Erythroblast (primary cell): ENCODE data around the gene MTREX.

Experiments used
- DNase-seq, 2 experiments: peaks; one replicate each; lab custom pipeline; 2025; lab: John Stamatoyannopoulos, UW
- GATA1 ChIP-seq: IDR thresholded peaks from 2 replicates; pipeline ENCODE4 v1.6.1; 2011; ENCODE audit warnings: low read depth, mild to moderate bottlenecking, control low read depth, low read length, moderate library complexity
- POLR2A ChIP-seq: IDR thresholded peaks from 2 replicates; pipeline ENCODE4 v1.6.1; 2011; ENCODE audit warnings: mild to moderate bottlenecking, low read length

The MTREX gene

DNA sequence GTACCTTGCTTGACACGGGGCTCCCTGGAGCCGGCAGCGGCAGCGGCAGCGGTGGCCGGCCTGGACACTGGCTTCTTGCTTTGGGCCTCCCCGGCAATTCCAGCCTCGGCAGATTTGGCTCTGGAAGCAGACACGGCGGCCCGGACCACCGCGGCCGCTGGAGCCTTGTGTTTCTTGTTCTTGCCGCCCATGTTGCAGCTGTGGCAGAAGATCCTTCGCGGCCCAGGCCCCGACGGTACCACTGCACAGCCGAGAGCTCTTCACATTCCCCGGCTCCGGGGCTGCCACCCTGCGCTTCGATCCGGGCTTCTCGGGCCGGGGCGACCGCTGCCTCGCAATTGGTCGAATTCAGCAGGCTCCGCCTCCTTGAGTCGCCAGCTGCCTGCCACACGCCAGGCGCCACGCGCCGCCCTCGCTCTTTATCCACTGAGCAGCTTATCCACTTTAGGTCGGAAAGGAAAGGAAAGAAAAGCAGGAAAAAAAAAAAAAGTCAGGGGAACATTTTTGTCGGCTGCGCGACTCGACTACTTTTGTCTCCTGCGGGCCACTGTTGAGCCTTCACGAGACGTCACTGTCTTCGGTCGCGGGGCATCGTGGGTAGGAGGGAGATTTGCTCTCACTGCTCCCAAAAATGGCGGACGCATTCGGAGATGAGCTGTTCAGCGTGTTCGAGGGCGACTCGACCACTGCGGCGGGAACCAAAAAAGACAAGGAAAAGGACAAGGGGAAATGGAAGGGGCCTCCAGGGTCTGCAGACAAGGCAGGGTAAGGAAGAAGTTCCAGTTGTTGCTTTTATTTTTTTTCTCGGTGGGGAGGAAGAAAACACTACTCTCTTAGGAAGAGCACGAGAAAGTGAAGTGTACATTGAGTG is at the start of gene MTREX, which contains the start of gene DHX29:
TSS of gene MTREX (plus strand) at position 607 of the 871 bp plus-strand sequence. CDS start at position 632, 25 bp downstream.
TSS of gene DHX29 (minus strand) at position 312 of the 871 bp plus-strand sequence. CDS start at position 191, 121 bp downstream.
- peak; percentile 95 to 97 for DNase-seq
- TF ChIP-seq POLR2A: peak; percentile 90
- TF ChIP-seq GATA1: no peak

DNA sequence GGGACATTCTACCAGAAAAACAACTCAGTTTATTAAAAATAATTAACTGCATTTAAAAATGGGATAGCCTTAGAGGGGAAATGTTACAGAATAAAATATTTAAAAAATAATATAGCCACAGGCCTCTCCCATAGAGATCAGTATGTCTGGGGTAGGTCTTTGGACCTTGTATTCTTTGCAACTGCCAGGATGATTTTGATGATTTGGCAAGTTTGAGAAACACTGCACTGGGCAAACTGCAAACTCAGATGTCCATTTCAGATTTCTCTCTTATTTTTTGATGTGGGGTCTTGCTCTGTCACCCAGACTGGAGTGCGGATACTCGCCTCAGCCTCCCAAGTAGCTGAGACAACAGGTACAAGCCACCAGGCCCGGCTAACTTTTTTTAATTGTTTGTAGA is 49.5 kb upstream of the MTREX start:
- TF ChIP-seq POLR2A: no peak
- TF ChIP-seq GATA1: no peak

DNA sequence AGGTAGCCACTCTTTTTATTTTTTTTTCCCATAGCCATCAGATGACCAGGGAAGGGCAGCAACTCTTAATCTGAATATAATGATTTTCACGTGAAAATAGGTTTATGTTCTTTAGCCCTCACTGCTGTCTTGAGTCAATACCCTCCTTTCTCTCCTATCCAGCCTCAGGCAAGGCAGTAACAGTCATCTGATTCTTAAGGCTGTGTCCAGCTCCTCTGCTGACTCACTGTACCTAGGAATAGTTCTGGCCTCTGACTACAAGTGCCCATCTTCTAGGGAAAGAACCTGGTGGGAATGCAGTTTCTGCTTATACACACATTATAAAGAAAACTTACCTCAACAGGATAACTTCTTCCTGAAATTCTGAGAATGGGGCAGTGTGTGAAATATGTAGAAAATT is 31.0 kb upstream of the MTREX start:
- DNase-seq: no peak

More for the DNA sequence above, 49.5 kb upstream of the MTREX start:
- no peak for DNase-seq

DNA sequence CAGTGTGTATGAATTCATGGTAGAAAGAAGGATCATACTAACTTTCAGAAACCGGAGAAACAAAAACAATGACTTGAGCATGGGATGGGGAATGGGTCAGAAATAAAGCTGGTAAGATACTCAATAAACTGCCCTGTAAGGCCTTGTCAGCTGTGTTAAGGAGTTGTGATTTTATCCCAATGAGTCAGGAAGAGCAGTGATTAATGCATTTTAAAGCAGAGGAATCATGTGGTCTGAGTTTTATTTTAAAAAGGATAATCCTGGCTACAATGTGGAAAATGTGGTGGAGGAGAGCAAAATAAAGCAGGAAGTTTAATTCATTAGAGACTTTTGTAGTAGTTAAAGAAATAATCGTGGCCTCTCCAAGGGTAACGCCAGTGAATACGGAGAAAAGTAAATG is 29.0 kb upstream of the MTREX start:
- TF ChIP-seq GATA1 (no peak), POLR2A (no peak)
- DNase-seq: no peak

More for the DNA sequence above, 31.0 kb upstream of the MTREX start:
- no peak for TF ChIP-seq POLR2A
- TF ChIP-seq GATA1: no peak

DNA sequence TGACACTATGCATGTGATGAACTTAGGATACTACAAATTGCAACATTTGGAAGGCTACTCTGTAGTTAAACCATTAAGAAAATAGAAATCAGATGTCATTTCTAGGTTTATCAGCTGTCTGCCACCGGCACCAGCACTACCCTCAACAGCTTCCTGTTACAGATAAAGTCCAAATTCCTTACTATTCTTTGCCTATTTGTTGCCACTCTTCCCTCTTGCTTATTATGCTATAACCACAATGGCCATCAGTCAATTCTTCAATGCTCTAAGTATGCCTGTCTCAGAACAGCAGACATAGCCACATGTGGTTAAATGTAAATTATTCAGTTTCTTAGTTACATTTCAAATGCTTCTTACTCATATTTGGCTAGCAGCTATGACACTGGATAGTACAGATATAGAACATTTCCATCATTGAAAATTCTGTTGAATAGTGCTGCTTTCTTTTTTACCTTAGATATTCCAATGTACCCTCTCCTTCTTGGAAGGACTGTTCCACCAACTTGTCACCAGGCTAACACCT is 21.3 kb upstream of the MTREX start:
- DNase-seq: no peak
- TF ChIP-seq POLR2A (no peak), GATA1 (no peak)

DNA sequence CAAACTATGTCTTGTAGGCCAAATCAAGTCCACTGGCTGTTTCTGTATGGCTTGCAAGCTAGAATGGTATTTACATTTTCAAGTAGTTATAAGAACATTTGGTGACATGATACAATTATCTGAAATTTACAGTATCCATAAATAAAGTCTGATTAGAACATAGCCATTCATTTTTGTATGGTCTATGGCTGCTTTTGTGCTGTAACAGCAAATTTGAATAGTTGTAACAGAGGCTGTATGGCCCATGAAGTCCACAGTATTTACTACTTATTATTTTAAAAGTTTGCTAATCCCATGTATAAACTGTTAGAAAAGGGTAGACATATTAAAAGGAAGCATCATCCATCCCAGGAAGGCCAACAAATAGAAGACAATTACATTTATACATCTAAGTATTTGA is 18.0 kb upstream of the MTREX start:
- TF ChIP-seq POLR2A (no peak), GATA1 (no peak)
- DNase-seq: no peak

DNA sequence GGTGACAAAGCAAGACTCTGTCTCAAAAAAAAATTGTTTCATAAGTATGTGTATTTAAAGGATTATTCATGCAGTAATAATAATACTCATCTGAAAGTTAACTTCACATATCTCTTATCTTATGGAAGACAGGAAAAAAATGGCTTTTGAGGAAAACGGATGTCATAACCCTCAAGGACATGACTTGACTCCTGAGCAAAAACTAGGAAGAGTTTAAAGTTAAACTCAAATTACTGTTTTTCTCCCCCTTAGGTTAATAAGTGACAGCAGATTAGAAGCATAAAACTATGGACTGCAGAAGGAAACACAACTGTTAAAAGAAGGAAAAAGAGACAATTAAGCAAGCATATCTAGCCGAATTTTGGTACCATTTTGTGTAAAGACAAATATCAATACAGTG is 16.8 kb upstream of the MTREX start:
- DNase-seq: no peak
- TF ChIP-seq GATA1 (no peak), POLR2A (no peak)

DNA sequence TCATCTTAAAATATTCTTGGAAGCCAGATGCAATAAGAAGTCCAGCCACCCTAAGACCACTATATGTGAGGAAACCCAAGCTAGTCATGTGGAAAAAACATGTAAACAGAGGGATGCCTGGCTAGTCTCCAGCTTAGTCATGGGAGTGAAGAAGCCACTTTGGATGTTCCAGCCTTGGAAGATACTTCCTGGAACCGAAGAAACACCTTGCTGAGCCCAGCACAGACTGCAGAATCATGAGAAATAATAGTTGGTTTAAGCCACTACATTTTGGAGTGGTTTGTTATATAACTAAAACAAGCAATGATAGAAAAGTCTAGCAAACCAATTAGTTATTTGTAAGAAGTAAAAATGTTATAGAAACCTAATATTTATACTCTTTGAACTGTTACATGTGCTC is 12.9 kb upstream of the MTREX start:
- no peak for TF ChIP-seq GATA1
- TF ChIP-seq POLR2A: no peak
- no peak for DNase-seq

DNA sequence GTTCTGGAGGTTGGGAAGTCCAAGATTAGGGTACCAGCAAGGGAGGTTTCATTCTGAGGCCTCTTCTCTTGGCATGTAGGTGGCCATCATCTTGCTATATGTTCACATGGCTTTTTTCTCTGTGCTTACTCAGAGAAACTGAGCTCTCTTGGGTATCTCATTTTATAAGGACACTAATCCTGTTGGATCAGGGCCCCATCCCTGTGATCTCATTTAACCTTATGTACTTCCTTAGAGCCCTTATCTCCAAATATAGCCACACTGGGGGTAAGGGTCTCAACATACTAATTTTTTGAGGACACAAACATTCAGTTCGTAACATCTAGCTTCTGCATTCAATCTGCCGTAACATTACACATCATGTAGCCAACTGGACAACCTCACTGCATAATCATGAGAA is 6.9 kb upstream of the MTREX start:
- DNase-seq: no peak
- no peak for TF ChIP-seq GATA1
- TF ChIP-seq POLR2A: no peak

DNA sequence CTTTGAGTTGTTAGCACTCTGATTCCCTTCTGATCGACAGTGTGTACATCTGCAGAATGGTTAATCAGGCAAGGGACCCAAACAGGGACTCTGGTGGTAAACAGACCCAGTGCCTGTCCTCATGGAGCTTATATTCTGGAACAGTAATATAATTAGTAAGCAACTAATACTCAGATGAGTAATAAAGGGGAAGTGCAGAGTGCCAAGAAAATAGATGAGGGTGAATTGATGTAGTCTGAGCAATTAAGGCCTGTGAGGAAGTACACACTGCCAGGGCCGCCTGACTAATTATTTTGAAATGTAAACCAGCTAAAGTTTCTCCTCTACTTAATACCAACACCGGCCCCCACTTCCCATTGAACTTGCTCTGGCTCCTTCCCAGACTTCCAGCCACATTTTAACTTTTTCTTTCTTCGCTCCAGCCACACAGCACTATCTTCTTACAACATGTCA is 4.5 kb upstream of the MTREX start:
- TF ChIP-seq GATA1 (no peak), POLR2A (no peak)
- no peak for DNase-seq

DNA sequence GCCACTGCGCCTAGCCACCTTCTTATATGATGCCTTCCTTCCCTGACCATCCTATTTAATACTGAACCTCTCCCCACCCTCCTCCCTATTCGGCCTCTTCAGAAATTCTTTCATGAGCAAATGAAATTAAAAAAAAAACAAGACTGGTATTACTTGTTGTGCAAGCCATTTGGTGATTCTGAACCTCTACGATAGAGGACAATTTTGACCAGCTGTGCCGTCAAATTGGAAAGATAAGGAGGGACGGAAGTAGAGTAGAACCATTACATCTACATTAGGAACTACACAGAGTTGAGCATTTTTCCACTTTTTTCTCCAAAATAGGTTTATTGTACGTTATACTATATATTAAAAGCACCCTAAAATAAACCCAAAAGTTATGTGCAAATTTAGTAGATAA is 3.2 kb upstream of the MTREX start:
- no peak for TF ChIP-seq GATA1
- TF ChIP-seq POLR2A: no peak
- peak; percentile 63 to 71 for DNase-seq

DNA sequence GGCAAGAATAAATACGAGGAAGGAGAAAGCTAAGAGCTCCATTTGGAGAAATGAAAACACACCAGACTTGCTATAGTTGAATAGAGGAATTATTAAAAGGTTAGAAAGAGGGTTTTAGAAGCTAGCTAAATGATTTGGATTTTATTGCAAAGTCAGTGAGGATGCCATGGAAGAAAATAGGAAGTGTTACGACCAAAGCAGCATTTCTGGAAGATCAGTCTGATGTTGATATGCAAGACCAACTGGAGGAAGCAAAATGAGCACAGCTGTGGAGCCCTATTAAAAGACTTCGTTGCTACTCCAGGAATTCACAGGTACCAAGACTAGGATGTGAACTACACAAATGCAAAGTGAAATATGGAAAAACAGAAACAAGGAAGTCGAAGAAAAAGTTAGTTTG is 2.4 kb upstream of the MTREX start:
- peak in 1 of 2 experiments; percentile 26 for DNase-seq
- no peak for TF ChIP-seq GATA1
- TF ChIP-seq POLR2A: no peak

DNA sequence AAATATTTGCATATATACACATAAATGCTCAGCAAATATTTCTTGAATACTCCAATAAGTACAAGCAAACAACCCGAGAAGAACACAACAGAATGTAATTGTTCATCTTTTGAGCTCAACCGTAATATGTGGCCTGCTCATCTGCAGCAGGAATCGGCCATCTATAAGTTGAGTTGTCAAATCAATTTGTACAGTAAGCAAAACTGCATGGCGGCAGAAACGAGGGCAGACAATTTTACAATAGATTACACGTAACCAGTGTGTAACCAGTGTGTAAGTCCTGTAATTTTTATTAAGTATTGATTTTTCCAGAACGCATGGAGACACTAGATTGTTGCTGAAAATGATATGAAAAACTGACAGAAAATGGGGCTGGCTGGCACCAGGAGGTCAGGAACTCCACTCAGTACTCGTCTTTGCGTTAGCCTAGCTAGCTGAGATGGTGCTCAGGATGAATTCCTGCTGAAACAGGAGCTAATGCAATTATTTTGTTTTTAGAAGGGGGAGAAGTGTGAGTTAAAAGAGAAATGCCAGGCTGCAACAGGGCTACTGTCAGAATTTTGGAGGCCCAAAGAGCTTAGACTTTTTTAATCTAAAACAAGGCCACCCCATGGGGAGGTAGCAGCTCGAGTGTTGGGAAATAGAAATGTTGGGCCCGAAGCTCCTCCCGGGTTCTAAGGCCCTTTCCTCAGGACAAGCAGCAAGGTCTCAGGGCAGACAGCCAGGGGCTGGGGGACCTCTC is 977 bp upstream of the MTREX start:
- TF ChIP-seq POLR2A: no peak
- peak; percentile 66 to 73 for DNase-seq
